Endothelial cell of umbilical vein (primary cell): Measurements from ENCODE around the gene DEGS1. TPM values are rescaled to one million over a fixed set of nuclear protein-coding genes. Genes with fewer than 3 reads are reported as not detected.

Source experiments
- BruUV-seq: library from RNA; stranded (reverse); fragments of 400-500 nt; replicated peaks from 2 replicates; lab custom pipeline; 2021; lab: Mats Ljungman, UMichigan
- CTCF ChIA-PET: fragments of 300-600, 350-600 bp; sonication (Branson Sonifier 250); formaldehyde crosslinking; loops from one replicate; lab custom pipeline; 2021; ENCODE audit warnings: antibody characterized with exemption, inconsistent platforms; lab: Charles Lee
- POLR2A ChIA-PET: fragments of 300-600, 350-600 bp; sonication (Branson Sonifier 250); formaldehyde crosslinking; loops from one replicate; lab custom pipeline; 2021; ENCODE audit warnings: antibody characterized with exemption, inconsistent platforms; lab: Charles Lee
- DNase-seq: peaks from one replicate; pipeline ENCODE4 v3.0.0-alpha.2; 2011; ENCODE audit warnings: low read depth, low spot score
- FAIRE-seq: peaks from 2 replicates; lab custom pipeline; 2011; peaks lifted over from hg19 to GRCh38; lab: Jason Lieb, UNC
- H2AFZ ChIP-seq: 2 replicates; pipeline ENCODE4 v1.6.0; 2012; ENCODE audit warnings: low read depth, low read length, control low read depth, inconsistent platforms
- H3K27ac ChIP-seq: 2 replicates; pipeline ENCODE4 v1.5.1; 2011; ENCODE audit warnings: low read depth, mild to moderate bottlenecking, control low read depth, low read length, moderate library complexity; ENCODE audit not compliant: insufficient read depth
- H3K27me3 ChIP-seq, 2 experiments: 2 replicates each; pipeline versions ENCODE4 v1.6.0 to v1.6.1; 2011; ENCODE audit warnings: low read length in 2 of 2, mixed read lengths in 1 of 2; ENCODE audit not compliant: control insufficient read depth in 2 of 2, insufficient read depth in 2 of 2
- H3K36me3 ChIP-seq, 2 experiments: 2 replicates in 1 of 2; 3 replicates in 1 of 2; pipeline ENCODE4 v1.5.1; 2011; ENCODE audit warnings: low read length in 2 of 2, mild to moderate bottlenecking in 1 of 2, moderate library complexity in 1 of 2; ENCODE audit not compliant: control insufficient read depth in 2 of 2, insufficient read depth in 2 of 2; ENCODE audit errors: extremely low read depth in 1 of 2
- H3K4me1 ChIP-seq: 3 replicates; pipeline ENCODE4 v1.5.1; 2011; ENCODE audit warnings: mild to moderate bottlenecking, low read length; ENCODE audit not compliant: control insufficient read depth, insufficient read depth; ENCODE audit errors: extremely low read depth
- H3K4me2 ChIP-seq: 2 replicates; pipeline ENCODE4 v1.6.1; 2011; ENCODE audit warnings: low read length, control low read depth, mixed read lengths; ENCODE audit not compliant: insufficient read depth
- H3K4me3 ChIP-seq, 3 experiments: fragments of 200-600 bp in 1 of 3; sonication (generic), shearing (Covaris generic) in 1 of 3; replicated peaks in 1 of 3; 2 replicates each; pipeline ENCODE4 v1.5.1; 2011 to 2016; ENCODE audit warnings: control low read depth in 3 of 3, low read length in 3 of 3, mild to moderate bottlenecking in 2 of 3, inconsistent platforms in 1 of 3, low read depth in 1 of 3, moderate library complexity in 1 of 3; ENCODE audit not compliant: insufficient read depth in 1 of 3
- H3K79me2 ChIP-seq: 2 replicates; pipeline ENCODE4 v1.6.0; 2012; ENCODE audit warnings: low read length, inconsistent platforms; ENCODE audit not compliant: control insufficient read depth, insufficient read depth
- H3K9ac ChIP-seq: replicated peaks from 2 replicates; pipeline ENCODE3; 2011; ENCODE audit warnings: low read length, control low read depth; ENCODE audit not compliant: insufficient read depth; ENCODE audit errors: extremely low read depth
- H3K9me1 ChIP-seq: replicated peaks from 3 replicates; pipeline ENCODE4 v1.6.0; 2011; ENCODE audit warnings: mild to moderate bottlenecking, low read length; ENCODE audit not compliant: control insufficient read depth, insufficient read depth; ENCODE audit errors: extremely low read depth
- H3K9me3 ChIP-seq: replicated peaks from 2 replicates; pipeline ENCODE4 v1.5.1; 2012; ENCODE audit warnings: low read length, inconsistent platforms; ENCODE audit not compliant: control insufficient read depth, insufficient read depth
- H4K20me1 ChIP-seq: replicated peaks from 2 replicates; pipeline ENCODE3; 2011; ENCODE audit warnings: mild to moderate bottlenecking, low read length; ENCODE audit not compliant: control insufficient read depth, insufficient read depth; ENCODE audit errors: extremely low read depth
- CTCF ChIP-seq, 2 donors: IDR thresholded peaks; 1 replicate in 1 of 2; 2 replicates in 1 of 2; pipeline ENCODE4 v1.5.1; 2011; ENCODE audit warnings: low read length in 2 of 2, mild to moderate bottlenecking in 2 of 2, moderate library complexity in 2 of 2, control low read depth in 1 of 2, inconsistent platforms in 1 of 2, low read depth in 1 of 2; ENCODE audit not compliant: insufficient read depth in 1 of 2; ENCODE audit errors: extremely low read depth in 1 of 2
- EZH2 ChIP-seq: IDR thresholded peaks from 2 replicates; pipeline ENCODE4 v1.6.1; 2012; ENCODE audit warnings: borderline replicate concordance, low read depth, mild to moderate bottlenecking, moderate library complexity, low read length, inconsistent platforms; ENCODE audit not compliant: severe bottlenecking
- MAX ChIP-seq: IDR thresholded peaks from 2 replicates; pipeline ENCODE4 v1.6.1; 2011; ENCODE audit not compliant: insufficient read depth, insufficient read length
- POLR2AphosphoS5 ChIP-seq: IDR thresholded peaks from 2 replicates; pipeline ENCODE4 v1.6.1; 2012; ENCODE audit warnings: low read depth, mild to moderate bottlenecking, control low read depth, low read length, moderate library complexity; ENCODE audit not compliant: insufficient read depth
- dilution Hi-C: fragments of 300-500 bp; cut with MboI; formaldehyde crosslinking; loops from one replicate; pipeline ENCODE4 v1.15.0; 2019; ENCODE audit warnings: low sequenced_read_pairs; ENCODE audit not compliant: extremely low pct_ligation_motif_present
- intact Hi-C: fragments of 100-400 bp; cut with micrococcal nuclease; formaldehyde crosslinking; loops from one replicate; pipeline ENCODE4 v1.10.0; 2022
- polyA plus RNA-seq, 4 experiments: library from polyadenylated mRNA; depleted of rRNA in 3 of 4; stranded (reverse) in 3 of 4; unstranded in 1 of 4; fragments of >200 nt; gene quantifications; 2 replicates each; pipeline versions ENCODE4 v1.2.1 to v1.2.3, GENCODE V29; 2011 to 2012; ENCODE audit warnings: missing spikeins in 1 of 4
- total RNA-seq: library from RNA; stranded (reverse); gene quantifications from 2 replicates; pipeline ENCODE4 v1.2.3, GENCODE V29; 2021

The DEGS1 gene
- total and polyA plus RNA-seq, 2 donors (not counting 3 experiments of a cell fraction or from before 2014, with no cell fraction given), result 85.8 to 137 TPM

GRCh38 chr1:224216382-224216781 lies 33.3 kb downstream of the DEGS1 start:
- no peak for DNase-seq
- TF ChIP-seq CTCF (IDR thresholded peaks at IDR 0.05; ENCODE audit: extremely low read depth in 1 of 2, insufficient read depth in 1 of 2, low read depth in 1 of 2, low read length in 2 of 2) (no peak), POLR2AphosphoS5 (no peak), MAX (no peak), EZH2 (no peak)
- no peak overlapping the region for H3K4me2 ChIP-seq
- POLR2A ChIA-PET, result interaction anchor here (0.6 kb wide), 1 partner anchor 26 kb away, joined by 7 read pairs; no protein-coding TSS in a partner anchor
- intact Hi-C loops (no loop called here), dilution Hi-C loops (no loop called here)
- no peaks in the 10 kb centered on the region for H3K79me2 ChIP-seq
- H4K20me1 ChIP-seq, result no peaks in the 10 kb centered on the region
- no peak overlapping the region for H3K27ac ChIP-seq
- no peaks in the 10 kb centered on the region for H3K9me3 ChIP-seq
- peaks cover 7% of the 10 kb centered on the region for H3K4me1 ChIP-seq
- H3K9me1 ChIP-seq, result no peaks in the 10 kb centered on the region
- no peaks in the 10 kb centered on the region for H3K27me3 ChIP-seq
- H2AFZ ChIP-seq, result no peak overlapping the region
- H3K9ac ChIP-seq, result no peak overlapping the region
- H3K4me3 ChIP-seq, result no peak overlapping the region
- H3K36me3 ChIP-seq, result no peaks in the 10 kb centered on the region
- BruUV-seq, result no TSS peak
- FAIRE-seq, result no peak
- CTCF ChIA-PET, result no interaction called here
